HepG2 (cell line): Measurements from ENCODE around the gene TEX13D. TPM values are rescaled to one million over a fixed set of nuclear protein-coding genes. Genes with fewer than 3 reads are reported as not detected.

Experiments used
- ATAC-seq: fragments of 200-7000 bp; cut with Tn5 transposase; 3 replicates; pipeline ENCODE4 v1.9.1; 2020; ENCODE audit warnings: mild to moderate bottlenecking, moderate library complexity
- BruUV-seq: library from RNA; stranded (reverse); fragments of 400-500 nt; replicated peaks from 2 replicates; lab custom pipeline; 2021; lab: Mats Ljungman, UMichigan
- CTCF ChIA-PET: fragments of 300-600 bp; formaldehyde crosslinking; extraction: SDS; loops from one replicate; lab custom pipeline; 2021; ENCODE audit warnings: low total read pairs, inconsistent platforms, low intra/inter-chr PET ratio; lab: Yijun Ruan, JAX
- POLR2A ChIA-PET: fragments of 350-600 bp; sonication (Branson Sonifier 250); formaldehyde crosslinking; loops from one replicate; lab custom pipeline; 2020; ENCODE audit warnings: antibody characterized with exemption, inconsistent platforms; lab: Yijun Ruan, JAX
- DNase-seq: peaks from one replicate; pipeline ENCODE4 v3.0.0-alpha.2; 2015; ENCODE audit warnings: low spot score
- FAIRE-seq: peaks from 3 replicates; lab custom pipeline; 2011; peaks lifted over from hg19 to GRCh38; lab: Jason Lieb, UNC
- H2AFZ ChIP-seq: one replicate; pipeline ENCODE4 v1.6.1; 2011; ENCODE audit warnings: low read length, inconsistent platforms
- H3K27ac ChIP-seq: fragments of 300-600 bp; 3 replicates; pipeline ENCODE4 v1.8.0; 2011; ENCODE audit warnings: mixed run types, mild to moderate bottlenecking, mixed read lengths, low read length, inconsistent platforms; ENCODE audit not compliant: insufficient read depth; ENCODE audit errors: extremely low read length
- H3K27me3 ChIP-seq, 2 experiments: fragments of 200-600 bp in 1 of 2; 2 replicates in 1 of 2; 3 replicates in 1 of 2; pipeline versions ENCODE4 v1.6.0 to v1.8.0; 2011; ENCODE audit warnings: low read length in 2 of 2, mild to moderate bottlenecking in 2 of 2, moderate library complexity in 2 of 2, inconsistent platforms in 1 of 2; ENCODE audit not compliant: insufficient read depth in 2 of 2, control insufficient read depth in 1 of 2
- H3K36me3 ChIP-seq, 2 experiments: fragments of 200-600 bp in 1 of 2; replicated peaks in 1 of 2; 2 replicates in 1 of 2; 3 replicates in 1 of 2; pipeline versions ENCODE4 v1.5.1 to v1.8.0; 2011; ENCODE audit warnings: low read length in 2 of 2, inconsistent platforms in 1 of 2; ENCODE audit not compliant: insufficient read depth in 2 of 2, control insufficient read depth in 1 of 2
- H3K4me1 ChIP-seq: 2 replicates; pipeline ENCODE4 v1.5.1; 2012; ENCODE audit warnings: low read length, inconsistent platforms; ENCODE audit not compliant: insufficient read depth
- H3K4me2 ChIP-seq: 2 replicates; pipeline ENCODE4 v1.6.0; 2011; ENCODE audit warnings: low read depth, low read length, inconsistent platforms
- H3K4me3 ChIP-seq, 3 experiments: fragments of 200-600 bp in 1 of 3; sonication (generic), shearing (Covaris generic) in 1 of 3; replicated peaks in 1 of 3; 2 replicates each; pipeline ENCODE4 v1.5.1; 2011 to 2016; ENCODE audit warnings: low read length in 3 of 3, inconsistent platforms in 2 of 3, low read depth in 2 of 3, mild to moderate bottlenecking in 2 of 3, control low read depth in 1 of 3, mixed read lengths in 1 of 3; ENCODE audit not compliant: insufficient read depth in 1 of 3
- H3K79me2 ChIP-seq: one replicate; pipeline ENCODE4 v1.6.1; 2011; ENCODE audit warnings: low read length, inconsistent platforms; ENCODE audit not compliant: insufficient read depth
- H3K9ac ChIP-seq: 2 replicates; pipeline ENCODE4 v1.6.0; 2011; ENCODE audit warnings: mild to moderate bottlenecking, low read depth, low read length, inconsistent platforms; ENCODE audit not compliant: insufficient read depth
- H3K9me3 ChIP-seq: 2 replicates; pipeline ENCODE4 v1.5.1; 2012; ENCODE audit warnings: mild to moderate bottlenecking, low read length
- H4K20me1 ChIP-seq: 2 replicates; pipeline ENCODE4 v1.6.0; 2011; ENCODE audit warnings: inconsistent platforms, mild to moderate bottlenecking, low read length, moderate library complexity; ENCODE audit not compliant: insufficient read depth
- ATM ChIP-seq: fragments of 450-650 bp; IDR thresholded peaks from 2 replicates; pipeline ENCODE4 v1.7.1; 2017; ENCODE audit warnings: mild to moderate bottlenecking, borderline replicate concordance
- JUNB ChIP-seq: sonication (generic); formaldehyde crosslinking; IDR thresholded peaks from 2 replicates; pipeline ENCODE4 v1.8.0; 2022; ENCODE audit warnings: missing genetic modification reagents, mild to moderate bottlenecking, borderline replicate concordance
- KDM5B ChIP-seq: sonication (generic); formaldehyde crosslinking; IDR thresholded peaks from 2 replicates; pipeline ENCODE4 v1.4.0; 2020; ENCODE audit warnings: missing genetic modification reagents, mild to moderate bottlenecking, borderline replicate concordance
- MEIS2 ChIP-seq: sonication (generic); formaldehyde crosslinking; IDR thresholded peaks from 2 replicates; pipeline ENCODE4 v1.9.0; 2021; ENCODE audit warnings: mild to moderate bottlenecking, missing genetic modification reagents
- MXI1 ChIP-seq: IDR thresholded peaks from 3 replicates; pipeline ENCODE4 v1.6.1; 2012; ENCODE audit warnings: low read depth, low read length, inconsistent platforms, borderline replicate concordance
- POGZ ChIP-seq: sonication (generic); formaldehyde crosslinking; IDR thresholded peaks from 2 replicates; pipeline ENCODE4 v1.4.0; 2020; ENCODE audit warnings: mild to moderate bottlenecking, missing genetic modification reagents
- SMYD3 ChIP-seq: sonication (generic); formaldehyde crosslinking; IDR thresholded peaks from 2 replicates; pipeline ENCODE4 v1.8.1; 2023; ENCODE audit warnings: mild to moderate bottlenecking, missing genetic modification reagents
- ZC3H13 ChIP-seq: sonication (generic); formaldehyde crosslinking; IDR thresholded peaks from 2 replicates; pipeline ENCODE4 v1.8.1; 2023; ENCODE audit warnings: mild to moderate bottlenecking, missing genetic modification reagents, moderate library complexity
- ZNF20 ChIP-seq: sonication (generic); formaldehyde crosslinking; IDR thresholded peaks from 2 replicates; pipeline ENCODE4 v1.4.0; 2020; ENCODE audit warnings: mild to moderate bottlenecking, moderate library complexity, missing genetic modification reagents
- ZNF557 ChIP-seq: sonication (generic); formaldehyde crosslinking; IDR thresholded peaks from 2 replicates; pipeline ENCODE4 v1.4.0; 2020; ENCODE audit warnings: missing genetic modification reagents
- ZNF563 ChIP-seq: sonication (generic); formaldehyde crosslinking; IDR thresholded peaks from 2 replicates; pipeline ENCODE4 v1.8.0; 2022; ENCODE audit warnings: mild to moderate bottlenecking, moderate library complexity, missing genetic modification reagents
- ZNF569 ChIP-seq: sonication (generic); formaldehyde crosslinking; IDR thresholded peaks from 2 replicates; pipeline ENCODE4 v1.5.0; 2020; ENCODE audit warnings: mild to moderate bottlenecking, missing genetic modification reagents, moderate library complexity, borderline replicate concordance
- ZNF674 ChIP-seq: sonication (generic); formaldehyde crosslinking; IDR thresholded peaks from 2 replicates; pipeline ENCODE4 v1.5.0; 2020; ENCODE audit warnings: low read depth, mild to moderate bottlenecking, missing genetic modification reagents
- WGBS: methylation state at CpG from one replicate; pipeline ENCODE4 v1.1.6; 2017; ENCODE audit warnings: low lambda C conversion rate; 5-methylcytosine and 5-hydroxymethylcytosine counted together
- in situ Hi-C: cut with HindIII; loops from 2 replicates; pipeline ENCODE4 v1.10.0; 2017; ENCODE audit warnings: low pct_unique_long_range_greater_than_20kb; ENCODE audit not compliant: extremely low pct_ligation_motif_present
- intact Hi-C: fragments of 100-400 bp; cut with micrococcal nuclease; formaldehyde crosslinking; loops from one replicate; pipeline ENCODE4 v1.10.0; 2022; ENCODE audit not compliant: unreplicated experiment
- polyA plus RNA-seq, 8 experiments: library from polyadenylated mRNA; depleted of rRNA in 3 of 8; stranded (reverse) in 7 of 8; unstranded in 1 of 8; fragments of >200 nt; fragmentation: Illumina TruSeq in 4 of 8; extraction: Trizol in 4 of 8; gene quantifications; 2 replicates each; pipeline versions ENCODE4 v1.2.1 to v1.2.3, GENCODE V29; 2011 to 2016; ENCODE audit warnings: low read depth in 4 of 8, missing spikeins in 1 of 8, mixed read lengths in 1 of 8; ENCODE audit not compliant: insufficient read depth in 1 of 8
- total RNA-seq, 5 experiments: library from RNA; depleted of rRNA; stranded (reverse); fragments of >200 nt; fragmentation: Illumina TruSeq; extraction: Trizol; gene quantifications; 2 replicates each; pipeline ENCODE4 v1.2.3, GENCODE V29; 2016; ENCODE audit warnings: low read depth in 1 of 5
- TF ChIP-seq, protein P1 (sequence below): sonication (generic); formaldehyde crosslinking; conservative IDR thresholded peaks from 2 replicates; pipeline ENCODE4 v1.5.0; 2020; ENCODE audit warnings: missing genetic modification reagents
- TF ChIP-seq, protein P2 (sequence below): sonication (generic); formaldehyde crosslinking; IDR thresholded peaks from 2 replicates; pipeline ENCODE4 v1.5.0; 2020; ENCODE audit warnings: missing genetic modification reagents, mild to moderate bottlenecking, borderline replicate concordance
- TF ChIP-seq, protein P3 (sequence below): sonication (generic); formaldehyde crosslinking; IDR thresholded peaks from 2 replicates; pipeline ENCODE4 v1.4.0; 2020; ENCODE audit warnings: missing genetic modification reagents
- TF ChIP-seq, protein P4 (sequence below): sonication (generic); formaldehyde crosslinking; IDR thresholded peaks from 2 replicates; pipeline ENCODE4 v1.5.1; 2020; ENCODE audit warnings: mild to moderate bottlenecking, missing genetic modification reagents, moderate library complexity

Gene TEX13D
- total and polyA plus RNA-seq, 2 of the 13 experiments (the other 11 are each of a cell fraction or from before 2014, with no cell fraction given), result not detected

DNA sequence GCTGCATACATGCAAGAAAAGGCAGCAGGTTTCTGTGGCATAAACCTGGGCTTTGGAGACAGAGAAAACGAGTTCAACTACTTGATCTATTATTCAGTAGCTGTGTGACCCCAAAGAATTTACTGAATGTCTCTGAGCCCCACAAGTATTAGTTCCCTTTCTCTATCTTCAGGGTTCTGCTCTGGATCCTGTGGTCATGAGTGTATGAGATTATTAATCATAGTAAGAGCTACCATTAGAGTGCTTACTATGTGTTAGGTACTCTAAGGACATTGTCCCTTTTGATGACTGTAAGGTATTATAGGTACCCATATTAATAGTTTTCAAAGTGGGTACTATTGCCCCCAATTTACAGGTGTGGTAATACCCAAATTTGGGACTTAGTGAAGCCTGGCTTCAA lies 5.5 kb downstream of the TEX13D start:
- no peak overlapping the region for H2AFZ ChIP-seq
- no peak overlapping the region for H3K9ac ChIP-seq
- FAIRE-seq (no peak), ATAC-seq (no peak), DNase-seq (no peak)
- H3K4me3 ChIP-seq, result no peak overlapping the region
- no peaks in the 10 kb centered on the region for H3K27me3 ChIP-seq
- CTCF ChIA-PET, result no interaction called here
- H3K36me3 ChIP-seq, result no peaks in the 10 kb centered on the region
- no peaks in the 10 kb centered on the region for H4K20me1 ChIP-seq
- no TSS peak for BruUV-seq
- 0% methylated on average over 1 of the region's 1 CpG for WGBS
- TF ChIP-seq ZNF674 (CRISPR knock-in tag), result no peak
- TF ChIP-seq JUNB (CRISPR knock-in tag), result no peak
- TF ChIP-seq, protein P1, sequence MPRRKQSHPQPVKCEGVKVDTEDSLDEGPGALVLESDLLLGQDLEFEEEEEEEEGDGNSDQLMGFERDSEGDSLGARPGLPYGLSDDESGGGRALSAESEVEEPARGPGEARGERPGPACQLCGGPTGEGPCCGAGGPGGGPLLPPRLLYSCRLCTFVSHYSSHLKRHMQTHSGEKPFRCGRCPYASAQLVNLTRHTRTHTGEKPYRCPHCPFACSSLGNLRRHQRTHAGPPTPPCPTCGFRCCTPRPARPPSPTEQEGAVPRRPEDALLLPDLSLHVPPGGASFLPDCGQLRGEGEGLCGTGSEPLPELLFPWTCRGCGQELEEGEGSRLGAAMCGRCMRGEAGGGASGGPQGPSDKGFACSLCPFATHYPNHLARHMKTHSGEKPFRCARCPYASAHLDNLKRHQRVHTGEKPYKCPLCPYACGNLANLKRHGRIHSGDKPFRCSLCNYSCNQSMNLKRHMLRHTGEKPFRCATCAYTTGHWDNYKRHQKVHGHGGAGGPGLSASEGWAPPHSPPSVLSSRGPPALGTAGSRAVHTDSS, result no peak
- no peak for TF ChIP-seq ZC3H13
- TF ChIP-seq MXI1, result no peak
- TF ChIP-seq, protein P2, sequence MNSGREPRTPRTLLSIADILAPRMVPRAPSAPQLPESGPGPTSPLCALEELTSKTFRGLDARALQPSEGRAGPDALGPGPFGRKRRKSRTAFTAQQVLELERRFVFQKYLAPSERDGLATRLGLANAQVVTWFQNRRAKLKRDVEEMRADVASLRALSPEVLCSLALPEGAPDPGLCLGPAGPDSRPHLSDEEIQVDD, result no peak
- TF ChIP-seq ZNF20 (CRISPR knock-in tag), result no peak
- no peak for TF ChIP-seq ZNF569 (CRISPR knock-in tag)
- TF ChIP-seq ATM, result no peak
- no peak for TF ChIP-seq ZNF557 (CRISPR knock-in tag)
- no peak for TF ChIP-seq ZNF563 (CRISPR knock-in tag)
- TF ChIP-seq, protein P3, sequence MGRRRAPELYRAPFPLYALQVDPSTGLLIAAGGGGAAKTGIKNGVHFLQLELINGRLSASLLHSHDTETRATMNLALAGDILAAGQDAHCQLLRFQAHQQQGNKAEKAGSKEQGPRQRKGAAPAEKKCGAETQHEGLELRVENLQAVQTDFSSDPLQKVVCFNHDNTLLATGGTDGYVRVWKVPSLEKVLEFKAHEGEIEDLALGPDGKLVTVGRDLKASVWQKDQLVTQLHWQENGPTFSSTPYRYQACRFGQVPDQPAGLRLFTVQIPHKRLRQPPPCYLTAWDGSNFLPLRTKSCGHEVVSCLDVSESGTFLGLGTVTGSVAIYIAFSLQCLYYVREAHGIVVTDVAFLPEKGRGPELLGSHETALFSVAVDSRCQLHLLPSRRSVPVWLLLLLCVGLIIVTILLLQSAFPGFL (CRISPR knock-in tag), result no peak
- no peak for TF ChIP-seq KDM5B
- no peak for TF ChIP-seq SMYD3 (CRISPR knock-in tag)
- TF ChIP-seq, protein P4, sequence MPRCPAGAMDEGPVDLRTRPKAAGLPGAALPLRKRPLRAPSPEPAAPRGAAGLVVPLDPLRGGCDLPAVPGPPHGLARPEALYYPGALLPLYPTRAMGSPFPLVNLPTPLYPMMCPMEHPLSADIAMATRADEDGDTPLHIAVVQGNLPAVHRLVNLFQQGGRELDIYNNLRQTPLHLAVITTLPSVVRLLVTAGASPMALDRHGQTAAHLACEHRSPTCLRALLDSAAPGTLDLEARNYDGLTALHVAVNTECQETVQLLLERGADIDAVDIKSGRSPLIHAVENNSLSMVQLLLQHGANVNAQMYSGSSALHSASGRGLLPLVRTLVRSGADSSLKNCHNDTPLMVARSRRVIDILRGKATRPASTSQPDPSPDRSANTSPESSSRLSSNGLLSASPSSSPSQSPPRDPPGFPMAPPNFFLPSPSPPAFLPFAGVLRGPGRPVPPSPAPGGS (CRISPR knock-in tag), result no peak
- no peak for TF ChIP-seq POGZ (CRISPR knock-in tag)
- no peak for TF ChIP-seq MEIS2
- in situ Hi-C loops (no loop called here), intact Hi-C loops (no loop called here)
- POLR2A ChIA-PET, result no interaction called here
- H3K27ac ChIP-seq, result no peak overlapping the region
- no peaks in the 10 kb centered on the region for H3K4me1 ChIP-seq
- H3K79me2 ChIP-seq, result no peaks in the 10 kb centered on the region
- no peak overlapping the region for H3K4me2 ChIP-seq
- H3K9me3 ChIP-seq, result no peaks in the 10 kb centered on the region
